Measurements from ENCODE around the gene PTPN11.
"Not testable (repeated sequence)": the region's sequence is repeated elsewhere in the genome, so short reads cannot be mapped to it uniquely, and the experiment has no call there.

The PTPN11 gene

DNA sequence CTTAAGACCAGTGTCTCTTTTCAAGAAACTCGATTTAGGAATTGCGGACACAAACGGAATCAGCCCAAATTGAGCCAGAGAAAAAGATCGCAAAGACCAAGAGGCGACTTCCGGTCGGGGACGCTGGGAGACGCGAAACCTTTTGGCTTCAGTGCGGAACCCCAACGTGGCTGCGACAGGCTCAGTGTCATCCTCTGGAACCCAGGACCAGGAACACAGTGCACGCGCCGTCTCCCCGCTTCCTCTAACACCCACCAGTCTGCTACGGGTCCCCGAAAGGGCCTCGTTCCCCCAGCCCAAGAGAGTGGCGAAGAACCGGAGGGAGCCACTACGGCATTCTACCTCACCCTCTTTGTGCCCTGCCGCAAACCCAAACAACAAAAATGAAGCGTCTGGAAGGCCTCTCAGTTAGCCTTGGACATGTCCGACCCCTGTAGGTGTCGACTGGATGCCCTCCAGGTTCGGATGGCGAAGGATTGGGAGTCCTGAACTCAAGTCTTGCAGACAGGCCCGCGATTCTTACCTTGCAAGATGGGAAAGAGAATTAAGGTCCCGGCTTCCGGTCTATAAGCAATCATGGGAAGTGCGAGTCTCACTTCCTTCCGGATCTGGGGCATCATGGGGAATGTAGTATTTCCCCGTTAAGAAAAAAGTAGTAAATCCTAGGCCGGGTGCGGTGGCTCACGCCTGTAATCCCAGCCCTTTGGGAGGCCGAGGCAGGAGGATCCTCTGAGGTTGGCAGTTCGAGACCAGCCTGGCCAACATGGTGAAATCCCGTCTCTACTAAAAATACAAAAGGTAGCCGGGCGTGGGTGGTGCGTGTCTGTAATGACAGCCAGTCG, 9.5 kb upstream of the PTPN11 start, which contains the start of gene RPL6:
TSS of gene RPL6 (minus strand) at position 542 of the 842 bp plus-strand sequence. CDS start 949 bp downstream, outside the sequence.
- DNase-seq (ENCODE audit: low read depth), result peak; percentile 95

GRCh38 chr12:112409906-112410244, 8.9 kb upstream of the PTPN11 start:
- DNase-seq (ENCODE audit: low read depth), result no peak

- no peak for DNase-seq (ENCODE audit: low read depth)
These were observed 4.7 kb upstream of the PTPN11 start for GRCh38 chr12:112413855-112414625.

DNA sequence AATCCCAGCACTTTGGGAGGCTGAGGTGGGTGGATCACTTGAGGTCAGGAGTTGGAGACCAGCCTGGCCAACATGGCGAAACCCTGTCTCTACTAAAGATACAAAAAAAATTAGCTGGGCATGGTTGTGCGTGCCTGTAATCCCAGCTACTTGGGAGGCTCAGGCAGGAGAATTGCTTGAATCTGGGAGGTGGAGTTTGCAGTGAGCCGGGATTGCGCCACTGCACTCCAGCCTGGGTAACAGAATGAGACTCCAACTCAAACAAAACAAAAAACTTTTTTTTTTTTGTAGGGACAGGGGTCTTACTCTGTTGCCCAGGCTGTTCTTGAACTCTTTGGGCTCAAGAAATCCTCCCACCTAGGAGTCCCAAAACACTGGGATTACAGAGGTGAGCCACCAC, 3.3 kb upstream of the PTPN11 start:
- DNase-seq (ENCODE audit: low read depth), result not testable (repeated sequence)

GRCh38 chr12:112418273-112418607, 507 bp upstream of the PTPN11 start:
- no peak for DNase-seq (ENCODE audit: low read depth)

DNA sequence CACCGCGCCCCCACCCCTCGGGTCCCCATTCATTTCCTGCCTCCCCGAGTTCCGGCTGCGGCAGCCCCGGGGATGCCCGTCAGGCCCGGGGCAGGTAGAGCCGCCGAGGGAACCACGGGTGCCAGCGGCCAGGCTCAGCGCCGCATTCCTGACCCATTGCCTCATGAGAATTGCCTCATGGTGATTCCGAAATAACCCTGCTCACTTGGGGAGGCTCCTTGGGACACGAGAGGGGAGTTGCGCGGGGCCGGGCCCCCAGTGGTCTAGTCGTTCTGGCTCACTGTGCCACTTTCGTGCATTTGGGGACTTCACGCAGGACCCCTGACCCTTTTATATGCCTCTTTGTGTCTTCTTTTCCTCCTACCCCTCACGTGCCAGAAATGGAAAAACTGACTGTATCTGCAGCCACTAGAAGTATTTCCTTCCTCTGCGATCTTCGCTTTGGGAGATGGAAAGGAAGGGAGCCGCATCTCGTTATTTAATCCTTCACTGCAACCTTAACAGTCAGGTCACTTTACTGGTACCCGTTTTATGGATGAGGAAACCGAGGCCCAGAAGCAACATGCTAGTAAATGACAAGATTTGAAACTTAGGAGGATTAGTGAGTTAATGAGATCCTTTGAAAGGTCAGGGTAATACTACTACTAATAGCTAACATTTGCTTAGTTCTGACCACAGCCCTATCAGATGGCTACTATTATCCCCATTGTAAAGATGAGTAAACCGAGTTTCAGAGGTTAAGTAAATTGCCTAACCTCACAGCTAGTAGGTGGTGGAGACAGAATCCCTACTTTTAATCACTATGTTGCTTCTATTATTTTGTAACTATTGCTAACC, 768 bp downstream of the PTPN11 start:
- DNase-seq (ENCODE audit: low read depth), result peak; percentile 86

DNA sequence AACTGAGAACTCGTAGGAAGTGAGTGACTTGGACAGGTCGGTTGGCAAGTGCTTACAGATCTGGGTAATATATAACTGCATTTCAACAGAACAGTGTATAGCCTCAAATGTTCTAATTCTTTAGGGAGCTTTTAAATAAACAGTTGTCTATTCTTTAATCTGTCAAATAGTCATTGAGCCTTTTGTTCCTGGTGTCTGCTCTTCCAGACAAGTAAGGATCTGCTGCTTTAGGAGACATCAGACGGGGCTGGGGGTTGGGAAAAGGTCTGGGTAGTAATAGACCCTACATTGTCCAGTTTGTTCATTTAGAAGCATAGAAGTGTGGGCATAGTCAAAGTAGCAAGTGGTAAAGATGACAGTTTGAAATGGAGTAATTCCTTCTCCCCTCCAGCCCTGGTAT, 2.0 kb downstream of the PTPN11 start:
- no peak for DNase-seq (ENCODE audit: low read depth)

DNA sequence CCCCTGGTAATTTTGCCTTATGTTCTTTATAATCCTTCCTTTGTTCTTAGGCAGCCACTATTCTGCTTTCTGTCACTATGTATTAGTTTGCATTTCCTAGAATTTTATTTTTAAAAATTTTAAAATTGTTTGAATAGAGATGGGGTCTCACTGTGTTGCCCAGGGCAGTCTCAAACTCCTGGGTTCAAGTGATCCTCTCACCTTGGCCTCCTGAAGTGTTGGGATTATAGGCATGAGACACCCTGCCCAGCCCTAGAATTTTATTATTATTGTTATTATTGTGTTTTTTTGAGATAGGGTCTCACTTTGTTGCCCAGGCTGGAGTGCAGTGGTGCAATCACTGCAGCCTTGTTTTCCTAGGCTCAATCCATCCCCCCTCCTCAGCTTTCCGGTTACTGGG, 2.6 kb downstream of the PTPN11 start:
- DNase-seq (ENCODE audit: low read depth), result no peak

- peak; percentile 36 for DNase-seq (ENCODE audit: low read depth)
These were observed 3.8 kb downstream of the PTPN11 start for GRCh38 chr12:112422531-112422930.

- DNase-seq (ENCODE audit: low read depth), result no peak
These were observed 5.4 kb downstream of the PTPN11 start for GRCh38 chr12:112424126-112424525.

DNA sequence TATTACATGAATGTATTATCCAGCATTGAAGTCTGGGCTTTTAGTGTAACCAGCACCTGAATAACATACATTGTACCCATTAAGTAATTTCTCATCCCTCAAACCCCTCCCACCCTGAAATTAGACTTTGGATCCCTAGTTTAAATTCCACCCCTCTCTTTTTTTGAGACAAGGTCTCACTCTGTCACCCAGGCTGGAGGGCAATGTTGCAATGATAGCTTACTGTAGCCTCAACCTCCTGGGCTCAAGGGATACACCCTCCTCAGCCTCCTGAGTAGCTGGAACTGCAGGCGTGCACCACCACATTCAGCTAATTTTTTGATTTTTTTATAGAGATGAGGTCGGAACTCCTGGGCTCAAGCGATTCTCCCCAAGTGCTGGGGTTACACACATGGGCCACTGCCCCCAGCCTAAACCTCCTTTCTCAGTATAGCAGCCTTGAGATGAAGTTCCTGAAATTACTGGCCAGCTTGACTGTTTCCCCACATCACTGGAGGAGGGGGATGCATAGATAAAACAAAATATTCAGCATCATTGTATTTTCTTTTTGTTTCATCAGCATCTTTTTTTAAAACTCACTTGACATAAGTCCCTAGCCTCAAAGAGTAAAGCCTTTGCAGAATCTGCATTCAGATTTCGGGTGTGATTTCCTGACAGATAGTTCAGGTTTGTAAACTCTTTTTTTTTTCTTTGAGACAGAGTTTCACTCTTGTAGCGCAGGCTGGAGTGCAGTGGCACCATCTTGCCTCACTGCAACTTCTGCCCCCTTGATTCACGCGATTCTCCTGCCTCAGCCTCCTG, 7.0 kb downstream of the PTPN11 start:
- DNase-seq (ENCODE audit: low read depth), result no peak

DNA sequence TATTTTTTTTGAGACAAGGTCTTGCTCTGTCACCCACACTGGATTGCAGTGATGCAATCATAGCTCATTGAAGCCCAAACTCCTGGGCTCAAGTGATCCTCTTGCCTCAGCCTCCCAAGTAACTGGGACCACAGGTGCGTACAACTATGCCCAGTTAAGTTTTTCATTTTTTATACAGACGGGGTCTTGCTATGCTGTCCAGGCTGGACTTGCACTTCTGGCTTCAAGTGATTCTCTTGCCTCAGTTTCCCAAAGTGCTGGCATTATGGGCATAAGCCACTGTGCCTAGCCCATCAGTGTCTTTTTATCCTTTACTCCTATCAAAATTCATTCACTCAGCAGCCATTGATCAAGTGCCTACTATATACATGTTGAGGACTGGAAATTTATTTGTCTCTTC, 9.0 kb downstream of the PTPN11 start:
- no peak for DNase-seq (ENCODE audit: low read depth)

- no peak for DNase-seq (ENCODE audit: low read depth)
These were observed 12.2 kb downstream of the PTPN11 start for GRCh38 chr12:112430929-112431328.

GRCh38 chr12:112431965-112432364, 13.2 kb downstream of the PTPN11 start:
- no peak for DNase-seq (ENCODE audit: low read depth)

DNA sequence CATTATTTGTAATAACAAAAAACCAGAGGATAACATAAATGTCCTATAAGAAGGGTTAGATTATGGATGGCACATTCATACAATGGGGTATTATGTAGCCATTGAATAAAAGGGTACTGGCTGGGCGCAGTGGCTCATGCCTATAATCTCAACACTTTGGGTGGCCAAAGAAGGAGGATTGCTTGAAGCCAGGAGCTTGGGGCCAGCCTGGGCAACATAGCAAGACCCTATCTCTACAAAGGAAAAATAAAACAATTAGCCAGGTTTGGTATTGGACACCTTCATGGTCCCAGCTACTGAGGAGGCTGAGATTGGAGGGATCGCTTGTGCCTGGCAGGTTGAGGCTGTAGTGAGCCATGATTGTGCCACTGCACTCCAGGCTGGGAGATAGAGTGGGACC, 14.8 kb downstream of the PTPN11 start:
- DNase-seq (ENCODE audit: low read depth), result no peak

- DNase-seq (ENCODE audit: low read depth), result not testable (repeated sequence)
These were observed 19.9 kb downstream of the PTPN11 start for GRCh38 chr12:112438645-112439044.

DNA sequence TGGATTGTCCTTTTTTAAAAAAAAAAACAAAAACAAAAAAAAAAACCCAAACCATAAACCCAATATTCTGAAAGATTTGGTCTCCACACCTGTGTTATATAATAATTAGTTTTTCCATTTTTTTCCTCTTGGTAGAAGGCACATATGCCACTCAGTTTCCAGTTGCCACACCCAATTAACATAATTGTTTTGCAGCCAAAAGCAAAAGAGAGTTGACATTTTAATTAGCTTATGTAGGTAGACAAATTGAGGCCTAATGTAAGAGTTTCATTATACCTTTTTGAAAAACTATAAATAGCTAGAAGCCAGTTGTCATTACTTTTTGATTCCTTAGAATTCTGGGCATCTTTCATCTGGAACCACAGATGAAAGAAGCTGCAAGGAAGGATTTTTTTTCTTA, 21.0 kb downstream of the PTPN11 start:
- no peak for DNase-seq (ENCODE audit: low read depth)

- DNase-seq (ENCODE audit: low read depth), result peak; percentile 48
These were observed 21.9 kb downstream of the PTPN11 start for GRCh38 chr12:112440653-112441052.

GRCh38 chr12:112443916-112444315, 25.2 kb downstream of the PTPN11 start:
- DNase-seq (ENCODE audit: low read depth), result no peak

- DNase-seq (ENCODE audit: low read depth), result no peak
These were observed 27.4 kb downstream of the PTPN11 start for GRCh38 chr12:112446008-112446725.

GRCh38 chr12:112447106-112447505, 28.4 kb downstream of the PTPN11 start:
- no peak for DNase-seq (ENCODE audit: low read depth)
